ENCODE data around the gene LNPK.
"Not testable (repeated sequence)": the region's sequence is repeated elsewhere in the genome, so short reads cannot be mapped to it uniquely, and the experiment has no call there.

The LNPK gene

DNA sequence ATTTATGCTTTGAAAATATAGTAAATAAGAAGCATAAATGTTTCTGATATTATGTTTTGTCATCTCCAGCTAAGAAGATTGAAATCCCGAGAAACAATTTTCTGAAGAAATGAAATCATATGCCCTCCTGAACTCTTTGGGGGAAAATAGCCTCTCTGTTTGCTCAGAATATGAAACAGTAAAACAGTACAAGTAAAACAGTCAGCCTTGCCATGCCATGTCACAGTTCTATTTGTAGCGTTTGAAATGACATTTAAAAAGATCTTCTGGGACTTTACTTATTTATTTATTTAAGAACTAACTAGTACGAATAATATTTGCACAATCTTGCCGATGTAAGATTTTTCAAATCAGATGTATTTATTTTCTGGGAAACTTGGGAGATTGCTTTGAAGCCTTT is 98.0 kb downstream of the LNPK start:
- no peak for DNase-seq (ENCODE audit: low read depth)

DNA sequence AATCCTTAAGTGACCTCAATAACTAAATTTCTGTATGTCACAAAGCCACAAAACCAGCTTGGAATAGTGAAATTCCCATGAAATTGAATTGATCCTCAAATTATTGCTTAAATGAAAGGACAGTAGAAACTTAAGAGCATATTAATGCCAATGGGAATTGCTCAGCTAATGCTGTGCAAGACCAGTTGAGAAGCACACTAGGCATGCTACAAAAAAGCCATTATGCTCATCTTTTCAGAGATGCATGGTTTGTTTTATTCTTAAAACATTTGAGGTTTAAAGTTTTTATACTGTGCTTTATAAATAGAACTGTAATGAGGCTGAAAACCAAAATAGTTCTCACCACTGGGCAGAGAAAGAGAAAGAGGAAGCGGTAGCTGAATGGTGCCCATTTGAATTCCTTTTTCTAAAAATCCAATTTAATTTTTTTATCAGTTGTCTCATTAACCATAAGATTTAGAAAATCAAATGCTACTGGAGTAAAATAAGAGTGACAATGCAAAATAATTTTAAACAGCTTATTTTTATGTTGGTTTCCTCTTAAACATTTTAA is 98.6 kb downstream of the LNPK start:
- DNase-seq (ENCODE audit: low read depth) = no peak

DNA sequence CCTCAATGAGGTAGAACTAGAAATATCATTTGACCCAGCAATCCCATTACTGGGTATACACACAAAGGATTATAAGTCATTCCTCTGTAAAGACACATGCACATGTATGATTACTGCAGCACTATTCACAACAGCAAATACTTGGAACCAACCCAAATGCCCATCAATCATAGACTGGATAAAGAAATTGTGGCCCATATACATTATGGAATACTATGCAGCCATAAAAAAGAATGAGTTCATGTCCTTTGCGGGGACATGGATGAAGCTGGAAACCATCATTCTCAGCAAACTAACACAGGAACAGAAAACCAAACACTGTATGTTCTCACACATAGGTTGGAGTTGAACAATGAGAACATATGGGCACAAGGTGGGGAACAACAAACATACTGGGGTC is 106.1 kb downstream of the LNPK start:
- not testable (repeated sequence) for DNase-seq (ENCODE audit: low read depth)

DNA sequence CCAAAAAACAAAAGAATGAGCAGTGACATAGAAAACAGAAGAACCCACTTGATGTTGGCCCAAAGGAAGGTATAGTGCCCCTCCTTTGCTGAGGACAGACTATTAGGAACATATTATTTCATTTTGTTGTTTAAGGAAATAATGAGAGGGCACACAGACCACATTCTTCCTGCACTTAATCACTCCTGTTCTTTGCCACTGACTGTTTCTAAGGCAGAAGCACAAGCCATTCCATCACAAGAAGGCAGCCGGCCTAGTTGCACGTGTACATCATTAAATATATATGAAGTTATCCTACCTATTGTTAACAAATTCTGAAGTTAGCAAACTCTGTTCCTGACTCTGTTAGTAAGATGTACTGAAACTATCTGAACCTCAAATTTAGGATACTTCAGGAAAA is 110.0 kb downstream of the LNPK start:
- DNase-seq (ENCODE audit: low read depth) = no peak

DNA sequence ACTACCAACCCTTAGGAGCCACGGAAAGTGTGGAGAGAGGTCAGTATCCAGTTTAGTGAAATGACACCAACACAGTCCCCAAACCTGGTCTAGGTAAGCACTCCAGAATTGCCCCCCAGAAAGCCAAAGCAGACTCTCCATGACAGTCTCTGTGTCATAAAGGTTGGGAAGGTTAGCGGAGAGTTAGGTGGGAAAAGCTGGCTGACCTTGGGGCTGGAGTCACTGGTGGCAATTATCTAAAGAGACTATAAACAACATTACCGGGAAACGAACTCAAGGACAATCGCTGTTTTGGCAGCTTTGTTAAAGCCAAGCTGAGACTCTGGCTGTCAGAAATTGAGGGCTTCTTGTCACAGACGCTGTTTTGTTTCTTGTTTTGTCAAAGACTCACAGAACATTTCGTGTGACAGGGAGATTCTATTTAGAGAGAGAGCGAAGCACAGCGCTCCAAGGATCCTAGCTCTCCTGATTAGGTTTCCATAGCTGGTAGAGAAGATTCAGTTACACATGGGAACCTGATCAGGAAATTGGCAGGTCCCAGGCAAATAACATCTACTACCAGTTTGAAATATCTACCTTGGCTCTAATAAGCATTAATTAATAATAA is 111.3 kb downstream of the LNPK start:
- DNase-seq (ENCODE audit: low read depth) = no peak

DNA sequence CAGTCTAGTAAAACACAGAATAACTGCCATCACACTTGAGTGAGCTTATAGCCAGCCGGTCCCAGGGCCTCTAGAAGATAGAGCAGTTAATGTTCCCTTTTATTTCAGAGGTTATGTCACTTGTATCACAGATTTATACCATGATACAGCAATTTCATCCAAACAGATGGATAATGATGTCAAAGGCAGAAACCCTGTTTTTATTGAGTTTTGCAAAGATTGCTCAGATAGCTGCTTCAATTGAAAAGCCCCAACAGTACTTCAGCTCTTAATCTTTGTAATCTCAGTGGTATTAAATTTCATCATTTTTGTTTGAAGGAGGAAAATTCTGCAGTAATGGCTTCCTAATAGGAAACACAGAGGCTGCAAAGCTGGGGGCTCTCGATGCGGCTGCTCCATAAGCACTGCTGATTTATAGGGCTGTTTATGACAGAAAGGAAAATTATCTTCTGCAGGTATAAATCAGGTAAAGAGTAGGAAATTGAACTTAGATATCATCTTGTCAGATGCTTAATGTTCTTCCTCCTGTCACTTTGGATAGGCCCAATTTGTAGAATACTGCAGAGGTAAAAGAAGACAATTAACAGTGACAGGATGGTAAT is 112.3 kb downstream of the LNPK start:
- no peak for DNase-seq (ENCODE audit: low read depth)

DNA sequence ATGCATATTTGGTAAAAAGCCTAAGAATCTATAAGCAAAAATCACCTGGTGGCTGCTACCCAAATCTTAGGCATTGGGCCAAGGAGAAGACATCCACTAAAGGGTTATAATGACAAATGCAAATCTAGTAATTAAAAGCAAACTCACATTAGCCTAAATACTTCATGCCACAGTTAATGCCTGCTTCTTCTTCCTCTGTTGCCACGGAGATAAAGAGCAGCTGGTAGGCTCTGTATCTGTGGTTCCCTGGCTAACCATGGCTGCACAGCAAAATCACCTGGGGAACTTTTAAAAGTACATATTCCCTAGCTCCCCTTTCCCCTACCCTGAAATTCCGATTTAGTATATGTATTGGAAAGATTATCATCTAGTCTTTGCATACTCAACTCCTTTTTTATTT is 114.3 kb downstream of the LNPK start:
- DNase-seq (ENCODE audit: low read depth) = no peak

DNA sequence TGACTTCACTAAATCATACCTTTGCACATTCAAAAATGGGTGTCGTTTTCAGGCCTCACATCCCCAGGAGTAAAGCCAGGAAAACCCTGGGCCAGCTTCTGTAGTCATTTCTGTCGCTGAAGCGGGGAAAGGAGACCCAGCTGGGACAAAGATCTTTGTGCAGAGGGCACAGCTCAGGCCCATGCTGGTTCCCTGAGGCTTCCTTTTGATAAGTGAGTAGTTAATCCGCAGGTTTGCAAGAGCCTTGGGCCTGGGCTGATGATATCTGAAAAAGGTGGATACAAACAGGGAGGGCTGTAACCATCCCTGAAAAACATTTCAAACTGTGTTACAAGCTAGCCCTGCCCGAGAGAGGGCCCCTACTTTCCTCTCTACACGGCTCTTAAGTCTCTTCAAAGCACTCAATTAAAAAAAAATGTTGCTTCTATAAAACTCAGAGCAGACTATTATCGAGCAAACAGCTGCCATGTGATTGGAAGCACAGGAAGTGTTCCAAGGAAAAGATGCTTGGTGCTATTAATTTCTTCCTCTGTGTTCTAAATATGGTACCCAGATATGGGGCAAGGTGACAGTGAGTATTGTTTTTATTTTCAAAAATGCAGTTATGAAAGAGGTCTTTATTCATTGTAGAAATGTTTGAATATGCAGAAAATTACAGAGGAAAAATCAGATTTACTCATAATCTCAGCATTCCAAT is 117.2 kb downstream of the LNPK start:
- DNase-seq (ENCODE audit: low read depth) = no peak

DNA sequence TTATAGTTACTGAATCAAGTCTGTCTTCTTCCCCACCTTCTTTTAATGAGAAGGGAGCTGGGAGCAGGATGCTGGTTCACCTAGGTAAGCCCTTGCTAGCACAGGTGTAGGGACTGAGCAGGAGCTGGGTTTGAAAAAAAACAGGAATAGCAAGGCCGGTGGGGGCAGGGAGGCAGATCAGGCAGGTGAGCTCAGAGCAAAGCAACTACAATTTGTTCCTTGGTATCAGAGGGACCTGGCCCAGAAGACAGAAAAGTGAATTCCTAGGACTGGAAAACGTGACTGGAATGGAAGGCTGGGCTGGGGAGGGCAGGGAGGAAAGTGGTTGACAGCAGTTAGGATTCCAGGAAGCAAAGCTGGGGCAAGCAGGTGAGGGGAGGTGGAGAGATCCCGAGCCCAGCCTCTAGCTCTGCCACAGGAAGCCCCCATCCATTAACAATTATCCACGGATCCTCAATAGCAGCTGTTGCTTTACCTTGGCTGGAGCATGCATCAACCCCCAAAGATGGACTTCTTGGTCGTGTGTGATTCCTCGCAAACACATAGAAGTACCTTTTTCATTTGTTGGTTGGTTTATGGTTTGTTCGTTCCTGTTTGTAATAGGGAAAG is 118.4 kb downstream of the LNPK start:
- DNase-seq (ENCODE audit: low read depth) = no peak

DNA sequence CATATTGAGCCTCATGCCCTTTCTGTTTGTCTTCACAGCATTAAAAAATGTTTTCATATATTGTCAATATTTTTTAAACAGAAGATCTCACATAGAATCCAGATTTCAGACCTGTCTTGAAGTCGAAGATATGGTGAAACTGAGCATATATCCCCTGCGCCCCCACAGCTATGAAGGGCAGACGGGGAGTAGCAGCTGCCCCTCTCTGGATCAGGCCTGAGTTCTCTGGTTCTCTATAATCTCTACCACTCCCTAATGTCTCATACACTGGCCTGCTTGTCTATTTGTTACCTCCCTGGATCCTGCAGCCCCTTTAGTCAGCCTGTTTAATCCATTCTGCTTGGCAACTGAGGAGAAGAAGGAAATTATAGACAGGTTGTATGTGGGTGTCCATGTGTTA is 122.4 kb downstream of the LNPK start:
- DNase-seq (ENCODE audit: low read depth) = no peak

DNA sequence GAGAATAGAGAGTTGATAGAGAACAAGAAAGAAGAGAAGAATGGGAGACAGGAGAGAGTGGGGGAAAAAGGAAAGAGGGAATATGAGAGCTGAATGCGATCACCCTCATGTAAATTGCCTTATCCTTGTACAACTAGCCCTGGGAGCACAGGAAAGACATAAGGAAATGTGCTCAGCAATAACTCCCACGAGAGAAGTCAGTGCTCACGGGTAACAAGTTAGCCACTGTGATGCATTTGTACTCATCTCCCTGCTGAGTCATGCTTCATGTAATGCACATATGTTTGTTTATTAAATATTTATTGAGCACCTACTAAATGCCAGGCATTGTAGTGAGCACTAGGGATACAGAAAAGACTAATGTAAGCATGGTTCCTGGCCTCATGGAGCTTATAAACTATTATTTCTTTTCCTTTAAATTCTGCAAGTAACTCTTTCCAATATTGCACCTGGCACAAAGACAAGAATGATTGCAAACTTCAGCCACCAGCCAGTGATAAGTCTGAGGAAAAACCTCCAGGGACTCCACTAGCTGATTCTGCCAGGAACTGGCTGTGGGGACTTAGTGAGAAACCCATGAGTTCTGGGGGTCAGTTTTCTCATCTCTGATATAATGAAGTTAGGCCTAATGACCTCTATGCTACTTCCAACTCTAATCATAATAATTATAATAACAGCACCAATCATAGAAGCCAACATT is 124.1 kb downstream of the LNPK start:
- no peak for DNase-seq (ENCODE audit: low read depth)

DNA sequence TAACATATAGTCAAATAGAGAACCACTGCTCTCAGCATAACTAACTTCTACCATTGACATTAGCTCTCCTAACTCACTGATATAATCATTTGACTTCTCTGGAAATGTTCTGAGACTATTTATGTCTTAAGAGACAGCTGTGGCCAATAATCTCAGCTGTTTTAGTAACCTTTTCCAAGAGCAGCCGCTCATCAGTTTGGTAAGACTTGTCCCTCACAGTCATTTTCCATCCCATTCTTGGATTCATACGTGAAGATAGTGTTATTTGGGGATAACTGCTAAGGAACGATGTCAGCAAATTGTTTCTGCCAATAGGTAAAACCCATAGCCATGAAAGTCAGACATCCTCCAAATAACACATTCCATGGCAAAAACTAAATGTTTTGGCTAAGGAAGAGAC is 127.8 kb downstream of the LNPK start:
- no peak for DNase-seq (ENCODE audit: low read depth)

All from GM04504 (cell line).